ENCODE data around the gene SOX14. TPM values are rescaled to one million over a fixed set of nuclear protein-coding genes. Genes with fewer than 3 reads are reported as not detected.

Gene SOX14
- total RNA-seq, 4 donors from 2014 or later, result not detected

- TF ChIP-seq, protein P1, sequence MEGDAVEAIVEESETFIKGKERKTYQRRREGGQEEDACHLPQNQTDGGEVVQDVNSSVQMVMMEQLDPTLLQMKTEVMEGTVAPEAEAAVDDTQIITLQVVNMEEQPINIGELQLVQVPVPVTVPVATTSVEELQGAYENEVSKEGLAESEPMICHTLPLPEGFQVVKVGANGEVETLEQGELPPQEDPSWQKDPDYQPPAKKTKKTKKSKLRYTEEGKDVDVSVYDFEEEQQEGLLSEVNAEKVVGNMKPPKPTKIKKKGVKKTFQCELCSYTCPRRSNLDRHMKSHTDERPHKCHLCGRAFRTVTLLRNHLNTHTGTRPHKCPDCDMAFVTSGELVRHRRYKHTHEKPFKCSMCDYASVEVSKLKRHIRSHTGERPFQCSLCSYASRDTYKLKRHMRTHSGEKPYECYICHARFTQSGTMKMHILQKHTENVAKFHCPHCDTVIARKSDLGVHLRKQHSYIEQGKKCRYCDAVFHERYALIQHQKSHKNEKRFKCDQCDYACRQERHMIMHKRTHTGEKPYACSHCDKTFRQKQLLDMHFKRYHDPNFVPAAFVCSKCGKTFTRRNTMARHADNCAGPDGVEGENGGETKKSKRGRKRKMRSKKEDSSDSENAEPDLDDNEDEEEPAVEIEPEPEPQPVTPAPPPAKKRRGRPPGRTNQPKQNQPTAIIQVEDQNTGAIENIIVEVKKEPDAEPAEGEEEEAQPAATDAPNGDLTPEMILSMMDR (IDR thresholded peaks at IDR 0.05; ENCODE audit: low read depth), result no peak
Observed at GRCh38 chr3:137764563-137765309, 621 bp downstream of the SOX14 start.

- TF ChIP-seq, protein P1 (IDR thresholded peaks at IDR 0.05; ENCODE audit: low read depth), result no peak
Observed at GRCh38 chr3:137765310-137766033, 1.4 kb downstream of the SOX14 start.

DNA sequence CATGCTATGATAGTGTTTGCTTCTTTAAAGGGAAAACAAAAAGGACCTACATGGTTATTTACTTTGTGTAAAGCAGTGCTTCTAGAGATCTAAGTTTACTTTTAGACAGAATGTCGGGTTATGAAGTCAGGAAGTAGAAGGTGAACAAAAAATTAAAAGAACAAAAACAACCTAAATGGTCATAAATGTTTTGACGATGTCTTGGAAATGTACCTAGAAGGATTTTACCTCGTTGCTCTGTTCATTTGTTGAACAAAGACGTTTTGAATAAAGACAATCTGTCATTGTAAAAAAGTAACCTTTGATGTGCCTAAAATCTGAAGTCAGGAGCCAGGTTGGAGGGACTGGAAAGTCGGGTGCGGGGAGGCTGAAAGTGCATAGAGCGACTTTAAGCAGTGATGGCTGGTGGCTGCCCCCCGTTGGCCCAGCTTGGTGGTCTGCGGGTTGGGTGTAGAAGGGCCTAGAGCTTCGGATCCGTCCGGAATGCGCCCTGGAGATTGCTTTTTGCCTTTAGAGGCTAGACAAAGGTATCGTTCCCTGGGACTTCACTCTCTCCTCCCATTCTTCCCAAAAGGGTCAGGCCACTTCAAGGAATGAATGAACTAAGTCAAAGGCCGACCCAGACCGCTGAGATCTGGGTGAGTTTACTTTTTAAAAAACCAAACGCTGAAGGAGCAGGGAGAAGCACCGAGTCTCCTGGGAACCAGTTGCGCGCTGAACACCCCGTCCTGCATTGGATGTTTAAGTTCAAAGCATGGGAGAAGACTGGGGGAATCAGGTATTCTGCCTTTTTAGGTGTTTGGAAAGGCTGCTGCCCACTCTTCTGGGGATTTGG is 2.1 kb downstream of the SOX14 start:
- TF ChIP-seq, protein P1 (IDR thresholded peaks at IDR 0.05; ENCODE audit: low read depth), result no peak

DNA sequence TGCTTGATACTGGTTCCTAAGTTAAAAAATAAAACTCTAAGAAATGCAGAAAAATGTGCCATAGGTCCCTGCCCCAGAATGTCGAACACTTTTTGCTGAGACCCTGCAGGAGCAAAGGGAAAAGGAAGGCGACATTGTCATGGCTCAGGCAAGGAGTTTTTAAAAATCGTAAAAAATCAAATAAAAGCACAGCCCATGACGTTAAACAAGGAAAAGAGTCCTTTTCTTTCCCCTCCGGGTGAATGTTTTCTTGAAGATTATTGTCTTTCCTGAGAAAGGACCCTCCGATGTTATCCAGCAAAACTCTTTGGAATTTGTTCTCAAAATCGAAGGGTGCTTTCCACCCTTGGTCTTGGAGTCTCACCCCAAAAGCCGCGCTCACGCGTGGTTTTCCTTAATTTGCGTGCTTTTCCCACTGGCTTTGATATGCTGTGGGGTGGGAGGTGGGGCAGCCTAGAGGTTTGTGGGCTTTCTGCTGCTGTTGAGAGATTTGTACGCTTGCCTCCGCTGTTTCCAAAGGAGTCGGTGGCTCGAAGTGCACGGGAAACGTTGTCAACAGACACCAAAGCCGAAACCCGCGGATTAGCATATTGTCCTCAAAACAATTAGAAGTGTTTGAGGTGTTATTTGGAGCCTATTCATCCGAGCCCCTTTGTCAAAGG is 2.9 kb downstream of the SOX14 start:
- TF ChIP-seq, protein P1 (IDR thresholded peaks at IDR 0.05; ENCODE audit: low read depth), result no peak

GRCh38 chr3:137767538-137768360 is 3.6 kb downstream of the SOX14 start:
- TF ChIP-seq, protein P1 (IDR thresholded peaks at IDR 0.05; ENCODE audit: low read depth), result no peak

All from subcutaneous adipose tissue (tissue), 4 donors.